Measurements from ENCODE around the gene NINJ2. TPM values are rescaled to one million over a fixed set of nuclear protein-coding genes. Genes with fewer than 3 reads are reported as not detected.
"Not testable (repeated sequence)": the region's sequence is repeated elsewhere in the genome, so short reads cannot be mapped to it uniquely, and the experiment has no call there.

NINJ2 gene
- total RNA-seq, 2 donors from 2014 or later, result 0.78 to 5.6 TPM

GRCh38 chr12:578748-579419, 84.4 kb downstream of the NINJ2 start:
- TF ChIP-seq POLR2A (IDR thresholded peaks at IDR 0.05) (no peak), CTCF (IDR thresholded peaks at IDR 0.05) (no peak)
- DNase-seq (peak in 1 of 4 donors; percentile 34), ATAC-seq (no peak)
- Histone ChIP-seq H3K9me3 (no peaks in the 10 kb centered on the region), H3K27me3 (no peaks in the 10 kb centered on the region), H3K27ac (no peak overlapping the region), H3K4me3 (no peak overlapping the region), H3K36me3 (replicated peaks in 1 of 2; ENCODE audit: insufficient read depth in 1 of 2, low read depth in 2 of 2) (no peaks in the 10 kb centered on the region), H3K4me1 (peaks cover 22% of the 10 kb centered on the region)
- WGBS, 2 donors, result 29 to 32% methylated on average over 7 of the region's 7 CpGs
- intact Hi-C loops (cut with DNase I), result no loop called here

- H3K9me3 ChIP-seq; ATAC-seq; H3K27ac ChIP-seq; H3K27me3 ChIP-seq; H3K4me3 ChIP-seq; intact Hi-C loops (cut with DNase I); H3K36me3 ChIP-seq (replicated peaks in 1 of 2; ENCODE audit: insufficient read depth in 1 of 2, low read depth in 2 of 2): not testable (repeated sequence)
- peaks cover 22% of the 10 kb centered on the region for H3K4me1 ChIP-seq
- WGBS, 2 donors, result 80 to 81% methylated on average over 19 of the region's 19 CpGs
- DNase-seq, result peak in 1 of 4 donors; percentile 5
Observed at GRCh38 chr12:577994-578747, 85.1 kb downstream of the NINJ2 start.

GRCh38 chr12:576615-577110, 86.6 kb downstream of the NINJ2 start:
- intact Hi-C loops (cut with DNase I), result no loop called here
- H3K36me3 ChIP-seq (replicated peaks in 1 of 2; ENCODE audit: insufficient read depth in 1 of 2, low read depth in 2 of 2), result no peaks in the 10 kb centered on the region
- ATAC-seq (no peak), DNase-seq (peak in 1 of 4 donors; percentile 6)
- H3K4me3 ChIP-seq, result no peak overlapping the region
- no peaks in the 10 kb centered on the region for H3K27me3 ChIP-seq
- peaks cover 24% of the 10 kb centered on the region for H3K4me1 ChIP-seq
- 89 to 91% methylated on average over 14 of the region's 14 CpGs for WGBS, 2 donors
- H3K27ac ChIP-seq, result peak overlapping the region in 2 of 4 donors; percentile 7 to 9
- TF ChIP-seq POLR2A (IDR thresholded peaks at IDR 0.05) (no peak), CTCF (IDR thresholded peaks at IDR 0.05) (no peak)
- no peaks in the 10 kb centered on the region for H3K9me3 ChIP-seq

GRCh38 chr12:575948-576614, 87.2 kb downstream of the NINJ2 start:
- intact Hi-C loops (cut with DNase I), result no loop called here
- WGBS, 2 donors, result 6 to 10% methylated on average over 32 to 39 of the region's 39 CpGs
- Histone ChIP-seq H3K4me3 (no peak overlapping the region), H3K27ac (peak overlapping the region in 3 of 4 donors; percentile 7 to 26 (median 9)), H3K27me3 (no peaks in the 10 kb centered on the region), H3K4me1 (peaks cover 29% of the 10 kb centered on the region), H3K9me3 (no peaks in the 10 kb centered on the region), H3K36me3 (replicated peaks in 1 of 2; ENCODE audit: insufficient read depth in 1 of 2, low read depth in 2 of 2) (no peaks in the 10 kb centered on the region)
- DNase-seq (peak; percentile 70 to 81 (median 74)), ATAC-seq (peak; percentile 92)
- TF ChIP-seq POLR2A (IDR thresholded peaks at IDR 0.05) (peak in 1 of 3 donors; percentile 17), CTCF (IDR thresholded peaks at IDR 0.05) (peak; percentile 93 to 100 (median 98))

- WGBS, 2 donors, result 85 to 87% methylated on average over 7 of the region's 7 CpGs
- ATAC-seq, result no peak
- H3K27ac ChIP-seq, result no peak overlapping the region
Observed at GRCh38 chr12:575129-575502, 88.1 kb downstream of the NINJ2 start.

More at GRCh38 chr12:575129-575502, 88.1 kb downstream of the NINJ2 start:
- no peaks in the 10 kb centered on the region for H3K9me3 ChIP-seq
- H3K4me1 ChIP-seq, result peaks cover 39% of the 10 kb centered on the region
- H3K36me3 ChIP-seq (replicated peaks in 1 of 2; ENCODE audit: insufficient read depth in 1 of 2, low read depth in 2 of 2), result no peaks in the 10 kb centered on the region
- DNase-seq, result no peak
- TF ChIP-seq POLR2A (IDR thresholded peaks at IDR 0.05) (no peak), CTCF (IDR thresholded peaks at IDR 0.05) (no peak)
- intact Hi-C loops (cut with DNase I), result no loop called here
- H3K4me3 ChIP-seq, result no peak overlapping the region
- no peaks in the 10 kb centered on the region for H3K27me3 ChIP-seq

Data from body of pancreas (tissue), 4 donors.